Loucy (cell line): ENCODE data around the gene HCFC1.

ENCODE experiments used
- H2AFZ ChIP-seq: fragments of 200-600 bp; sonication (generic); 2 replicates; pipeline ENCODE4 v1.6.0; 2016; ENCODE audit warnings: antibody characterized with exemption, mild to moderate bottlenecking, low read length, moderate library complexity
- H3F3A ChIP-seq: fragments of 200-600 bp; 2 replicates; pipeline ENCODE4 v1.6.0; 2016; ENCODE audit warnings: antibody characterized with exemption, low read depth, mild to moderate bottlenecking
- H3K27me3 ChIP-seq: fragments of 200-600 bp; sonication (generic); 2 replicates; pipeline ENCODE4 v1.6.1; 2014; ENCODE audit warnings: low read length, mild to moderate bottlenecking; ENCODE audit not compliant: insufficient read depth, poor library complexity, severe bottlenecking
- H3K36me3 ChIP-seq: fragments of 200-600 bp; sonication (generic); 2 replicates; pipeline ENCODE4 v1.6.1; 2016; ENCODE audit warnings: low read length; ENCODE audit not compliant: insufficient read depth
- H3K4me1 ChIP-seq: fragments of 200-600 bp; sonication (generic); 2 replicates; pipeline ENCODE4 v1.5.1; 2014; ENCODE audit warnings: low read length, mild to moderate bottlenecking; ENCODE audit not compliant: insufficient read depth, poor library complexity, severe bottlenecking
- H3K4me2 ChIP-seq: fragments of 200-600 bp; sonication (generic); 2 replicates; pipeline ENCODE4 v1.6.0; 2014; ENCODE audit warnings: antibody characterized with exemption, low read length, low read depth, mild to moderate bottlenecking; ENCODE audit not compliant: poor library complexity, severe bottlenecking
- H3K4me3 ChIP-seq: fragments of 200-600 bp; sonication (generic); 2 replicates; pipeline ENCODE4 v1.5.1; 2014; ENCODE audit warnings: low read length, mild to moderate bottlenecking, mixed read lengths; ENCODE audit not compliant: poor library complexity, severe bottlenecking
- H3K79me2 ChIP-seq: fragments of 200-600 bp; sonication (generic); 2 replicates; pipeline ENCODE4 v1.6.1; 2014; ENCODE audit warnings: low read length; ENCODE audit not compliant: insufficient read depth
- H3K9ac ChIP-seq: fragments of 200-600 bp; sonication (generic); 2 replicates; pipeline ENCODE4 v1.6.0; 2014; ENCODE audit warnings: mild to moderate bottlenecking, low read depth, low read length, moderate library complexity; ENCODE audit not compliant: poor library complexity, severe bottlenecking
- H3K9me2 ChIP-seq: fragments of 200-600 bp; sonication (generic); replicated peaks from 2 replicates; pipeline ENCODE4 v1.6.1; 2016; ENCODE audit warnings: low read depth, low read length, mixed read lengths
- H3K9me3 ChIP-seq: fragments of 200-600 bp; sonication (generic); 2 replicates; pipeline ENCODE4 v1.6.1; 2014; ENCODE audit warnings: mild to moderate bottlenecking, antibody characterized with exemption, low read length, low read depth; ENCODE audit not compliant: insufficient read depth
- H4K20me1 ChIP-seq: fragments of 200-600 bp; sonication (generic); 2 replicates; pipeline ENCODE4 v1.6.0; 2014; ENCODE audit warnings: antibody characterized with exemption, low read length, mild to moderate bottlenecking; ENCODE audit not compliant: insufficient read depth, poor library complexity, severe bottlenecking
- EZH2phosphoT487 ChIP-seq: fragments of 200-600 bp; IDR thresholded peaks from 2 replicates; pipeline ENCODE4 v1.6.1; 2018; ENCODE audit warnings: antibody characterized with exemption, mild to moderate bottlenecking, moderate library complexity, borderline replicate concordance
- TF ChIP-seq, protein P1 (sequence below): fragments of 200-600 bp; sonication (generic); conservative IDR thresholded peaks from 2 replicates; pipeline ENCODE4 v1.5.1; 2014; ENCODE audit warnings: mild to moderate bottlenecking, antibody characterized with exemption, low read length

HCFC1 gene

DNA sequence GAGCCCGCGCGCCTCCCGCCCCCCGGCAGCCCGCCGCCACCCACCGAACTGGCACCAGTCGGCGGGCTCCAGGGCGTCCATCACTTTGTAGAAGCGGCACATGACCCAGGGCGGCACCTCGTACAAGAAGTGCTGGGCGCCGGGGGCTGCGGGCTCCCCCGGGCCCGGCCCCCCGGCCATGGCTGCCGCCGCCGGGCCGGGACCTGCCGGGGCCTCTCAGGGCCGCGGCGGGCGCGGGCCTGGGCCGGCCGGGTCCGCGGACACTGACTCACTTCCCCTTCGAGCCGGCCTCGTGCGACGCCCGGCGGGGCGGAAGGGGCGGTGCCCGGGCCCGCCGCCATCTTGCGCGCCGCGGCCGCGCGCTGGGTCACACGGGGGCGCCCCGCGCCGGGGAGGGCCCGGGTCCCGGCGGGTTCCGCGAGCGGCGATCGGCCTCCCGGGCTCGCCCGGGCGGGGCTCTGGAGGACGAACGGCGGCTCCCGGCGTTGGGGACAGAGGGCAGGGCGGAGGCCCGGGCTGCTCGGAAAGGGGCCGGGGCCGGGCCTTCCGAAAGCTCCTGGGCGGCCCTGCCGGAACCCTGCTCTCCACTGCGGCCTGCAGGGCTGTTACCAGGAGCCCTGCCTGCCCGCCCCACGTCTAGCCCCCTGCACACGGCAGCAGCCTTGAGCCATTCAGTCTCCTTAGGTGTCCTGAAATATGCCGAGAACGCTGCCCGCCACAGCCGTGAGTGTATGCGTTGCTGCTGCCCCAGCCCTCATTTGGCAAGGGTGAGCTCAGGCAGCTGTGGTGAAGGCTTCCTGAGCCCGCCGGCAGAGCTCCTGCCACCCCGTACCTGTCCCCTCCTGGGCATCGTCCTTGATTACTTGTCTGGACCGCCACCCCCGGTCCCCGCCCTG is 48.3 kb upstream of the HCFC1 start, which contains the start of gene IRAK1:
Gene IRAK1 (minus strand): TSS at position 270 of the 896 bp plus-strand sequence. CDS start 90 bp downstream, at position 180.
- Histone ChIP-seq H4K20me1 (no peaks in the 10 kb centered on the region), H3F3A (no peaks in the 10 kb centered on the region), H3K9ac (peak within 1 kb of the TSS; percentile 96), H3K9me3 (no peaks in the 10 kb centered on the region), H3K9me2 (no peaks in the 10 kb centered on the region), H3K79me2 (peaks cover 52% of the 10 kb centered on the region), H3K4me2 (peak within 1 kb of the TSS; percentile 93), H3K27me3 (no peaks in the 10 kb centered on the region), H3K36me3 (peaks cover 7% of the 10 kb centered on the region; the same call in 1 of the 2 replicates), H3K4me3 (peak within 1 kb of the TSS; percentile 96), H2AFZ (no peak within 1 kb of the TSS), H3K4me1 (no peaks in the 10 kb centered on the region)
- TF ChIP-seq, protein P1, sequence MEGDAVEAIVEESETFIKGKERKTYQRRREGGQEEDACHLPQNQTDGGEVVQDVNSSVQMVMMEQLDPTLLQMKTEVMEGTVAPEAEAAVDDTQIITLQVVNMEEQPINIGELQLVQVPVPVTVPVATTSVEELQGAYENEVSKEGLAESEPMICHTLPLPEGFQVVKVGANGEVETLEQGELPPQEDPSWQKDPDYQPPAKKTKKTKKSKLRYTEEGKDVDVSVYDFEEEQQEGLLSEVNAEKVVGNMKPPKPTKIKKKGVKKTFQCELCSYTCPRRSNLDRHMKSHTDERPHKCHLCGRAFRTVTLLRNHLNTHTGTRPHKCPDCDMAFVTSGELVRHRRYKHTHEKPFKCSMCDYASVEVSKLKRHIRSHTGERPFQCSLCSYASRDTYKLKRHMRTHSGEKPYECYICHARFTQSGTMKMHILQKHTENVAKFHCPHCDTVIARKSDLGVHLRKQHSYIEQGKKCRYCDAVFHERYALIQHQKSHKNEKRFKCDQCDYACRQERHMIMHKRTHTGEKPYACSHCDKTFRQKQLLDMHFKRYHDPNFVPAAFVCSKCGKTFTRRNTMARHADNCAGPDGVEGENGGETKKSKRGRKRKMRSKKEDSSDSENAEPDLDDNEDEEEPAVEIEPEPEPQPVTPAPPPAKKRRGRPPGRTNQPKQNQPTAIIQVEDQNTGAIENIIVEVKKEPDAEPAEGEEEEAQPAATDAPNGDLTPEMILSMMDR, result no peak
- no peak for TF ChIP-seq EZH2phosphoT487

DNA sequence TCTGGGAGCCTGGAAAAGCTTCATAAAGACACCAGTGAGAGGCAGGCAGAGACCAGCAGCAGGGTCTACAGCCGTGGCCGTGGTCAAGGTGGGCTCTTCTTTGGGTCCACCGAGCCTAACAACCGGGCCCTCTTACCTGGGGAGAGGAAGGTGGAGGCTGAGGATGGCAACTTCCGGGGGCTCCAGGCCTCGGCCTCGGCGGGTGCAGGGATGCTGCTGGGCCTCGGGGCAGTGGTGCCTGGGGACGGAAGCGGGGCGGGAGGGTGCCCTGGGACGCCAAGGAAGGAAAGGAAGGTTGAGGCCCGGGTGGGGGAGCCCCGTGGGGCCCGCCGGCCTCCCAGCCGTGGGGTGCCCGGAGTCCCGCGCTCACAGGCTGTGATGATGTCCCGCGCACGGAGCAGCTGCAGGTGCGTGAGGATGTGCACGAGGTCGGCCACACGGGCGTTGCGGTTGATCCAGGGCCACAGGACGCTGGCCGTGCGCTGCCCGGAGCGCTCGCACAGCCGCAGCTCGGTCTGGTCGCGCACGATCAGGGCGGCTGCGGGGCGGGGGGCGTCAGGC is 47.5 kb upstream of the HCFC1 start:
- Histone ChIP-seq H4K20me1 (no peaks in the 10 kb centered on the region), H3K9ac (peak overlapping the region; percentile 96), H3K36me3 (peaks cover 7% of the 10 kb centered on the region; the same call in 1 of the 2 replicates), H3F3A (no peaks in the 10 kb centered on the region), H2AFZ (no peak overlapping the region), H3K79me2 (peaks cover 52% of the 10 kb centered on the region), H3K9me2 (no peaks in the 10 kb centered on the region), H3K27me3 (no peaks in the 10 kb centered on the region), H3K4me3 (peak overlapping the region; percentile 96), H3K4me1 (no peaks in the 10 kb centered on the region), H3K4me2 (peak overlapping the region; percentile 93), H3K9me3 (no peaks in the 10 kb centered on the region)
- no peak for TF ChIP-seq EZH2phosphoT487
- TF ChIP-seq, protein P1, result no peak

DNA sequence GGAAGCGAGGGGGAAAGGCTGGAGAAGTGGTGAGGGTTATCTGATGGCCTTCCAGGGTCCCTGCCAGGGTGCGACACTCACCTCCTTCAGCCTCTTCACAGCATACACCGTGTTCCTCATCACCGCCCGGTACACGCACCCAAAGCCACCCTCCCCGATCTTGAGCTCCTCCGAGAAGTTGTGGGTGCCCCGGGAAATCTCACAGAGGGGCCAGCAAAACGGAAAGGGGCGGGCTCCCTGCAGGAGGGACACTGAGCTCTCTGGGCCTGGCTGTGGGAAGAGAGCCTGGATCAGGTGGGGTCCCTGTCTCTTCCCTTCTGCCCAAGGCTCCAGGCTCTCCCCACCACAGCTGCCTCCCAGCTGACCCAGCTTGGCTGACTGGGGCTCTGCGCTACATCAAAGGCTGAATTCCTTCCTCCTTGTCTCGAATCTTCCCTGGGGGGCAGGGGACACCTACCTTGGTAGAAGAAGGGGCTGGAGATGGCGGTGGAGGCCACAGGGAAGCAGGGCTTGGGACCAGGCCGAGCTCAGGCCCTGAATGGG is 47.0 kb upstream of the HCFC1 start:
- Histone ChIP-seq H3K27me3 (no peaks in the 10 kb centered on the region), H3K4me2 (peak overlapping the region; percentile 93), H4K20me1 (no peaks in the 10 kb centered on the region), H3K79me2 (peaks cover 52% of the 10 kb centered on the region), H3K9ac (peak overlapping the region; percentile 96), H3K9me2 (no peaks in the 10 kb centered on the region), H3K4me3 (peak overlapping the region; percentile 96), H2AFZ (no peak overlapping the region), H3K36me3 (peaks cover 7% of the 10 kb centered on the region; the same call in 1 of the 2 replicates), H3K4me1 (no peaks in the 10 kb centered on the region), H3K9me3 (no peaks in the 10 kb centered on the region), H3F3A (no peaks in the 10 kb centered on the region)
- no peak for TF ChIP-seq EZH2phosphoT487
- TF ChIP-seq, protein P1, result no peak
